Endometrial microvascular endothelial cells (primary cell): Measurements from ENCODE around the gene TOP1. TPM values are rescaled to one million over a fixed set of nuclear protein-coding genes. Genes with fewer than 3 reads are reported as not detected.
"Not testable (repeated sequence)": the region's sequence is repeated elsewhere in the genome, so short reads cannot be mapped to it uniquely, and the experiment has no call there.

Experiments
- in situ Hi-C: cut with HindIII; loops from 2 replicates; pipeline ENCODE4 v1.10.0; 2017; ENCODE audit warnings: low sequenced_read_pairs, low pct_unique_long_range_greater_than_20kb; ENCODE audit errors: inconsistent ontology term
- total RNA-seq: library from RNA; depleted of rRNA; stranded (reverse); fragments of >200 nt; gene quantifications from one replicate; pipeline ENCODE4 v1.2.3, GENCODE V29; 2015; ENCODE audit errors: inconsistent ontology term

The TOP1 gene
- total RNA-seq, 1 donor from 2014 or later = 53.6 TPM

DNA sequence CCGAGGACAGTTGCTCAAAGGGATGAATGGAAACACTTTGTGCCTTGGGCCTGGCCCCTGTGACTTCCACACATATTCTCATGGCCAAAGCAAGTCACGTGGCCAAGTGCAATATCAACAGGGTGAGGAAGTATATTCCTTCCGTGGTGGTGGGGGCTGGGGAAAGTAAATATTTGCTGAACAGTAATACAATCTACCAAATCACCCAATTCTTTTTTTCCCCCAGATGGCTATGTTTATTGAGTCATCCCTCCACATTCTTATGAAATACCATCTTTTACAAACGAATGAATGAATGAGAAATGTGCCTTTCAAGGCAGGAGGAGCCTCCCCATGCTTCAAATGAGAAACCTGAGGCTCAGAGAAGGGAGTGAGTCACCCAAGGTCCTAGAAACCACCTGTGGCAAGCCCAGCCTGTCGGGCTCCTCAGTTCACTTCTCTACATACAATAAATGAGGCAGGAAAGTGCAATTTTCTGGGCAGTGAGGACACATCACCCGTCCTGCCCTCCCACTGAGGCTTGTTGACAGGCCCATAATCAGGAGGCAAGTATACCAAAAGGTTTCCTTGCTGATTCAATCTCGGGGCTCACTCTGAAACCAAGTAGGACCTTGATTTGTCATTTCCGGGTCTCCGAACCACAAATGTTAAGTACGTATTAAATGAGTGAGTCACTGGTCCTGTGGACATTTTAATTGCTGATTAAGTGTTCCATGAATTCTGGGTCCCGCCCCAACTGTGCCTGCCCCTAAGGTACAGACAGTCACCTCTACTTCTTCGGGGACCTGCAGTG lies 25.3 kb upstream of the TOP1 start:
- in situ Hi-C loops = no loop called here

- in situ Hi-C loops = not testable (repeated sequence)
Observed at GRCh38 chr20:41003936-41004294, 24.7 kb upstream of the TOP1 start.

DNA sequence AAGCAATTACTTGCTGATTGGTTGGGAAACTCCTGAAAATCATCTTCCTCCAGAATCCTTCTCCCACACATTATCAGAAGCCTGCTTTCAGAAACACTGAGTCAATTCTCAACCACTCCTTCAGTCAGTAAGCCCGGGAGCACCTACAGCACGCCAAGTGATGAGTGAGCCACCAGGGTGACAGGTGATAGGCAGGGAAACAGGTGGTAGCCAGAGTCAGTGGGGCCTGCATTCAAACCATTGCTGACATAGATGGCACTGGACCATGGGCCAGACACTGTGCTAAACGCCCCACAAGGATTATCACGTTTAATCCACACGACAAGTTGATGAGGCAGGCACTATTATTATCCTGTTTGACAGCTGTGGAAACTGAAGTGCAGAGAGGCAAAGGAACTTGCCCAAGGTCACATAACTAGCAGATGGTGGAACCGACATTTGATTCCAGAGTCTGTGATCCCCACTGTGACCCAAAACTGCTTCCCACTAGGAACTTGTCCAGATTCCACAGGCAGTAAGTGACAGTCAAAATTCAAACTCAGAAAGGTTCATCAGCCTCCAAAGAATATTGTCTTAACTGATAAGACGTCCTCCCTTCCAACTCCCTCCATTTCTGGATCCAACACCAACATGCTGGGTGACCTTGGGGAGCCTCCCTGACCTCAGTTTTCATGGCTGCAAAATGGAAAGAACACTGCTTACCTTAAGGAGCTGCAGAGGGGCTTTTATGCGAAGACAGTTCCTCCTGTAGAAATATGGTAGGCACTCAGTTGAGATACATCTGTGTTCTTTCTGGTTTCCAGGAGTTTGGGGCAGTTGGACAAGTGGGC lies 23.9 kb upstream of the TOP1 start:
- in situ Hi-C loops = no loop called here

GRCh38 chr20:41005361-41005729 lies 23.3 kb upstream of the TOP1 start:
- in situ Hi-C loops = no loop called here

DNA sequence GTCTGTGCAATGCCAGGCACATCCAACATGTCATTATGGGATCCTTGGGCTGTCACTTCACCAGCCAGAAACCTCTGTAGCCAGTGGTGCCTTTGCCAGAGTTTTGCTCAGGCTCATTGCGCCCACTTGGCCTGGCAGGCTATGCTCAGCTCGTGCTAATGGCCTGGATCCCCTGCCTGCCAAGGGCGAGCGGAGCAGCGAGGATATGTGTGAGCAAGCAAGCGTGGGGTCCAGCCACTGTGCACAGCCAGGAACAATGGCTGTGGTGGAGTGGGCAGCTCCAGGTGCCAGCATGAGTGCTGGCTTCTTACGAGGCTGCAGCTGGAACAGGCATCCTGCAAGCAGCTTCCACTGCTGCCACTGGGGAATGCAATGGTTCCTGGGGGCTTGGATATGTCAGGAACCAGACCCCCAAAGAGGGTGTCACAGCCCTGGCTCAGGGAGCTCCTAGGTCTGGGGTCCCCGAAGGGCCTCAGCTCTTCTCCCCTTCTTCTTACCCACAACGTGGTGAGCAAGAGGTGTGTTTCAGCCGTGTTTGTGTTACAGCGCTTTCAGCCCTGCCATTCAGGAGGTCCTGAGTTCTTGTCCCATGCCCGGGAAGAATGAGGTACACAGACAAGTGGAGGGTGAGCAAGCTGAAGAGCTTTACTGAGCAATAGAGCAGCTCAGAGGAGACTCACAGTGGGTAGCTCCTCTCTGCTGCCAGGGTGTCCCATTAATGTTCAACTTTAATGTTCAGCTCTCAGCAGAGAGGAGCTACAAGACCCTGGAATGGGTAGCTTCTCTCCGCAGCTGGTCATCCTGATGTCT lies 22.3 kb upstream of the TOP1 start:
- in situ Hi-C loops = no loop called here

DNA sequence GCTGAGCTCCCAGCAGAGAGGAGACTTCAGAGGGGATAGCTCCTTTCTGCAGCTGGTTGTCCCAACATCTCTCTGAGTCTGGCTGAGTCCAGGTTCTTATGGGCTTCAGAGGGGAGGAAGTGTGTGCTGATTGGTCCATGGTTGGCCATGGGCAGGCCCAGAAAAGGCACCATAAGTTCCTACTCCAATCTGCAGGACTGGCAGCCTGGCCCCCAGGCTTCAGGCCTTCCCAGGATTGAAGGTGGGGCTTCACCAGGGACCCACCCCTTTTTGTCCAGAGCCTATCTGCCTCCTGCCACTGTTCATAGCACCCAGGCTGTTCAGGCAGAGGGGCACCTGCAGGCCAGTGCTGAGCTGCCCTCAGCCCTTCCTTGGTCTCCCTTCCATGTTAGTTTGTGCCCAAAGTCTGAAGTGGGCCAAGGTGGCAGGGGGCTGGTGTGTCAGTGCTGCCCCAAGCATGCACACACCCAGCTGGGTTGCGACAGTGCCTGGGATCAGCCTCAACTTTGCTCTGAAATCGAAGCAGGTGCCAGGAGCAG lies 21.6 kb upstream of the TOP1 start:
- in situ Hi-C loops = no loop called here

DNA sequence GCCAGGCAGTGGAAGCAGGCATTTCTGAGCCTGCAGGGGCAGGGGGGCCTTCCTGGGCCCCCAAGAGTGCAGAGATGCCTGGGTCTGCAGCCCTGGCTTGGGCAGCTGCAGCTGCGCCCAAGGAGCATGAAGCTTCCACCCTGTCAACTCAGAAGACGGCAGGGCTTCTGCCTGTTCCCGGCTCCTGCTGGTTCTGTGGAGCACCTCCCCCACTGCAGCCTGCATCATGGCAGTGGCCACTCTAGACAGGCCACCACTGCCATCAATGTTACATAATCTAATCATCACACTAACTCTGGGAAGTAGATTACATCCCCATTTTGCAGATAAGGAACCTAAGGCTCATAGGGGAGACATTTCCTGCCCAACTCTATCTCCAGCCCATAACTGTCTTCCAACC lies 21.1 kb upstream of the TOP1 start:
- in situ Hi-C loops = no loop called here

GRCh38 chr20:41009946-41010345 lies 18.7 kb upstream of the TOP1 start:
- in situ Hi-C loops = no loop called here

- in situ Hi-C loops = no loop called here
Observed at GRCh38 chr20:41011551-41012067, 17.0 kb upstream of the TOP1 start.

DNA sequence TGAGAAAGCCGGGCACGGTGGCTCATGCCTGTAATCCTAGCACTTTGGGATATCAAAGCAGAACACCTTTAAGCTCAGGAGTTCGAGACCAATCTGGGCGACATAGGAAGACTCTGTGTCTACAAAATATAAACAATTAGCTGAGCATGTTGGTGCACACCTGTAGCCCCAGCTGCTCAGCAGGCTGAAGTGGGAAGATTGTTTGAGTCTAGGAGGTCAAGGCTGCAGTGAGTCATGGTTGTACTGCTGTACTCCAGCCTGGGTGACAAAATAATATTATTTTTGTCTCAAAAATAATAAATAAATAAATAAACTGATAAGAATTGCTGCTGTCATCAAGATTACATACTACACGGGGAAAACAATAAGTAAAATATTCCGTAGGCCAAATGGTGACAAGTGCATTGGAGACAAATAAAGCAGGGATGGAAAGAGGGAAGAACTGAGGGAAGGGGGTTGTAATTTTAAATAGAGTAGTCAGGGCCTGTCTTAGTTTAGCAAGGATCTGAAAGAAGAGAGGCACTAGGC lies 14.0 kb upstream of the TOP1 start:
- in situ Hi-C loops = no loop called here

DNA sequence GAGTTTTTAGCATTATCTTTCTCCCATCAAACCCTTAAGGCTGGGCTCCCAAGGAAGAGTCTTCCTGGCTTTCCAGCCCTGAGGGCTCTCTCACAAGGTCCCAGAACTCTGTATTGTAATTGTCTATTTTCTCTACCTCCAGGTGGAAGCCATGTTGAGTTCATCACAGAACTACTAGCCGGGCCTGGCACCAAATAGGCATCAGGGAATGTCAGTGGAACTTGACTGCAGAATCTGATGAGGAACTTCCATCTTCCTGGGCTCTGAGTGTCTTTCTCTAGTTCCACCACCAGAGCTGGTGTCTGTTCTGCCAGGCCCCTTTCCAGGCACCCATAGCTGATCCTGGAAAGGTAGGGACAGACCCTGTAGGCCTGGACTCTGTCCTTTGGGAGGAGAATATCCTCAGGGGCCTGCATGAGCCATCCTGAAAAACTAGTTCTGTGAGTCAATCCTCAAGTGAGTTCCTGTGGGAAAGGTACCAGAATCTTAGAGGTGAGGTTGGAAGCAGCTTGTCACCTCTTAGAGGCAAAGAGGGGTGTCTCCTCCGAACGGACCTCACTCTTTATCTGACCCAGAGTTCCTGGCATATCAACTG lies 11.1 kb upstream of the TOP1 start:
- in situ Hi-C loops = no loop called here

- in situ Hi-C loops = no loop called here
Observed at GRCh38 chr20:41018153-41018552, 10.5 kb upstream of the TOP1 start.

- in situ Hi-C loops = no loop called here
Observed at GRCh38 chr20:41023549-41023948, 5.1 kb upstream of the TOP1 start.

DNA sequence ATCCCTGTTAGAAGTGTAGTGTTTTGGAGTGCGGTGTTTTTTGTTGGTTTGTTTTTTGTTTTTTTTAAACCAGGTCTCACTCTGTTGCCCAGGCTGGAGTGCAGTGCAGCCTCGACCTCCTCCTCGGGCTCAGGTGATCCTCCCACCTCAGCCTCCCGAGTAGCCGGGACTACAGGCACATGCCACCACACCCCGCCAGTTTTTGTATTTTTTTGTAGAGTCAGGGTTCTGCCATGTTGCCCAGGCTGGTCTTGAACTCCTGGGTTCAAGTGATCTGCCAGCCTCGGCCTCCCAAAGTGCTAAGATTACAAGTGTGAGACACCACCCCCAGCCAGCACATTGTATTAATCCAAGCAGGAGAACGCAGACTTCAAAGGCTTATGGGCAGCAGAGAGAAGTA lies 1.3 kb upstream of the TOP1 start:
- in situ Hi-C loops = no loop called here

DNA sequence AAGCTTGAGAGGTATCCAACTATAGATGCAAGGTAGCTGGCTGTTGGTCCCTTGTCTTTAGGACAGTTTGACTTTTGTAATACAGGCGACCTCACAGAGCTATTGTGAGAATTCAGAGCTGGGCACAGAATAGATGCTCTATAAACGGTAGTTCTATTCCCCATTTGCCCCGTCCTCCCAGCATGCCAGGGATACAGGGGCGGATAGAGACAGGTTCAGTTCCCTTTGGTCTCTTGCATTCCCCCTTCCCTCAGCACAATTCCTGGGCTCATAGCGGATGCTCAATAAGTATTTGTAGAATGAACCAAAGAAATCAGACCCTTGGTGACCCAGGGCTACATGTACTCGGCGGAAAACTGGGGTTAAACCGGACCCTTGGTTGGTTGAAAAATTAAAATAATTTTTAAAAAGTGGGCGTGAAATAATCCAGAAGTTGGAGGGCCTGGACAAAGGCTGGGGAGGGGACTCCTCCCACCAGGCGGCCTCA lies 707 bp upstream of the TOP1 start:
- in situ Hi-C loops = no loop called here

GRCh38 chr20:41029150-41029901 lies 704 bp downstream of the TOP1 start:
- in situ Hi-C loops = no loop called here

DNA sequence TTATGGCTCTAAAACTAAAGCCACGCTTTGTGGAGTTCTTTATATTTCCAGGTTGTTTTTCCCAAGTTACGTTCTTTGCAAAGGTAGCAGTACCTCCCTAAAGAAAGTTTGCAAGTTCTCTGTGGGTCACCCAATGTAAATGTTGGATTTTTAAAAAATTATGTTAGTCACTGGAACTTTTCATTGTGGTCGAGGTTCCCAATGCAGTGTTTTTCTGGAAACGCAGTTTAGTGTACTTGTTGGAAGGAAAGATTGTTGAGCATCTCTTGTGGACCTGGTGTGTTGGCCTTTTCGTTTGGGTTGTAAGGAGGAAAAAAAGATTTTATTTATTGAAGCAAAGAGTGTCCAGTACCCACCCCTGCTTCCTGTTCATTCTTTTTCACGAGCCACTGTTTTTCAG lies 1.4 kb downstream of the TOP1 start:
- in situ Hi-C loops = no loop called here
